Panc1 (cell line): ENCODE data around the gene HRH3.

Source experiments
- CTCF ChIP-seq: fragments of 450-650 bp; IDR thresholded peaks from 2 replicates; pipeline ENCODE4 v1.5.1; 2017; ENCODE audit warnings: mild to moderate bottlenecking
- POLR2AphosphoS5 ChIP-seq: IDR thresholded peaks from 2 replicates; pipeline ENCODE4 v1.6.1; 2012; ENCODE audit warnings: mild to moderate bottlenecking, low read depth, low read length, moderate library complexity
- SIN3A ChIP-seq: IDR thresholded peaks from 2 replicates; pipeline ENCODE4 v1.6.1; 2012; ENCODE audit warnings: low read depth, mild to moderate bottlenecking, low read length, moderate library complexity, borderline replicate concordance; ENCODE audit not compliant: insufficient read depth

GRCh38 chr20:62171245-62171644 lies 48.8 kb downstream of the HRH3 start:
- TF ChIP-seq CTCF, result no peak
- TF ChIP-seq SIN3A, result no peak
- no peak for TF ChIP-seq POLR2AphosphoS5
